ENCODE measurements around the gene NRG2.

- TF ChIP-seq TAF1 (IDR thresholded peaks at IDR 0.05; ENCODE audit: borderline replicate concordance, insufficient read depth, low read length) (no peak), POLR2AphosphoS5 (IDR thresholded peaks at IDR 0.05; ENCODE audit: low read depth, low read length) (no peak), SIN3A (IDR thresholded peaks at IDR 0.05; ENCODE audit: borderline replicate concordance, insufficient read depth, low read length) (no peak), REST (IDR thresholded peaks at IDR 0.05; ENCODE audit: insufficient read depth in 1 of 2, low read depth in 2 of 2, low read length in 2 of 2) (no peak), FOXP2 (optimal IDR thresholded peaks at IDR 0.05; ENCODE audit: borderline replicate concordance, extremely low read depth, extremely low read length, insufficient read depth) (no peak)
These were observed 2.7 kb downstream of the NRG2 start for GRCh38 chr5:140040358-140040757.

Measured in PFSK-1 (cell line).